GM18502 (cell line): ENCODE results near the gene CSF3R.
"Not testable (repeated sequence)": the region's sequence is repeated elsewhere in the genome, so short reads cannot be mapped to it uniquely, and the experiment has no call there.

Experiments used
- ATAC-seq: cut with Tn5 transposase; IDR thresholded peaks from one replicate; pipeline ENCODE4 v1.9.1; 2021; ENCODE audit warnings: mild to moderate bottlenecking; ENCODE audit not compliant: unreplicated experiment, poor library complexity

The CSF3R gene

GRCh38 chr1:36513676-36514473, 31.2 kb upstream of the CSF3R start:
- no peak for ATAC-seq

- ATAC-seq, result no peak
Measured at GRCh38 chr1:36512842-36513241, 30.1 kb upstream of the CSF3R start.

GRCh38 chr1:36511804-36512798, 29.4 kb upstream of the CSF3R start:
- ATAC-seq, result no peak

GRCh38 chr1:36511220-36511619, 28.5 kb upstream of the CSF3R start:
- not testable (repeated sequence) for ATAC-seq

- no peak for ATAC-seq
Measured at GRCh38 chr1:36510418-36510817, 27.7 kb upstream of the CSF3R start.

- ATAC-seq, result no peak
Measured at GRCh38 chr1:36508257-36508656, 25.5 kb upstream of the CSF3R start.

GRCh38 chr1:36506276-36506920, 23.7 kb upstream of the CSF3R start:
- no peak for ATAC-seq

GRCh38 chr1:36503733-36504132, 21.0 kb upstream of the CSF3R start:
- no peak for ATAC-seq

GRCh38 chr1:36503159-36503558, 20.4 kb upstream of the CSF3R start:
- no peak for ATAC-seq

- ATAC-seq, result no peak
Measured at GRCh38 chr1:36502616-36503015, 19.9 kb upstream of the CSF3R start.

GRCh38 chr1:36501911-36502310, 19.2 kb upstream of the CSF3R start:
- not testable (repeated sequence) for ATAC-seq

GRCh38 chr1:36497207-36497606, 14.5 kb upstream of the CSF3R start:
- no peak for ATAC-seq

- no peak for ATAC-seq
Measured at GRCh38 chr1:36494971-36495370, 12.3 kb upstream of the CSF3R start.

- no peak for ATAC-seq
Measured at GRCh38 chr1:36493524-36493923, 10.8 kb upstream of the CSF3R start.

GRCh38 chr1:36492491-36492890, 9.8 kb upstream of the CSF3R start:
- ATAC-seq, result no peak

- not testable (repeated sequence) for ATAC-seq
Measured at GRCh38 chr1:36489258-36490051, 6.7 kb upstream of the CSF3R start.

GRCh38 chr1:36487906-36488305, 5.2 kb upstream of the CSF3R start:
- ATAC-seq, result no peak

GRCh38 chr1:36487336-36487725, 4.6 kb upstream of the CSF3R start:
- not testable (repeated sequence) for ATAC-seq

GRCh38 chr1:36486439-36487335, 4.0 kb upstream of the CSF3R start:
- ATAC-seq, result no peak
